Neural cell (in vitro differentiated cells): ENCODE results near the gene RARRES1. TPM values are rescaled to one million over a fixed set of nuclear protein-coding genes. Genes with fewer than 3 reads are reported as not detected.

ENCODE experiments used
- H2AFZ ChIP-seq: fragments of 200-600, 300-800 bp; sonication (generic), shearing (Covaris generic); 2 replicates; pipeline ENCODE4 v1.6.0; 2014; ENCODE audit warnings: low read depth, mild to moderate bottlenecking, antibody characterized with exemption, low read length, moderate library complexity
- H3F3A ChIP-seq: fragments of 200-600 bp; shearing (Covaris generic); 2 replicates; pipeline ENCODE4 v1.6.1; 2016; ENCODE audit warnings: mild to moderate bottlenecking, moderate library complexity, mixed read lengths, antibody characterized with exemption, low read length; ENCODE audit not compliant: insufficient read depth, poor library complexity, severe bottlenecking
- H3K27ac ChIP-seq: fragments of 200-600, 300-800 bp; sonication (generic), shearing (Covaris generic); 2 replicates; pipeline ENCODE4 v1.5.1; 2014; ENCODE audit warnings: mild to moderate bottlenecking, low read length, moderate library complexity
- H3K27me3 ChIP-seq: fragments of 300-800, 200-600 bp; sonication (generic), shearing (Covaris generic); 2 replicates; pipeline ENCODE4 v1.6.0; 2014; ENCODE audit warnings: mild to moderate bottlenecking, low read depth, low read length, moderate library complexity; ENCODE audit not compliant: insufficient read depth
- H3K36me3 ChIP-seq: fragments of 300-800, 200-600 bp; sonication (generic), shearing (Covaris generic); 2 replicates; pipeline ENCODE4 v1.5.1; 2014; ENCODE audit warnings: mild to moderate bottlenecking, antibody characterized with exemption, low read length, moderate library complexity; ENCODE audit not compliant: insufficient read depth
- H3K4me2 ChIP-seq: fragments of 300-800, 200-600 bp; sonication (generic), shearing (Covaris generic); 2 replicates; pipeline ENCODE4 v1.6.0; 2014; ENCODE audit warnings: mild to moderate bottlenecking, low read length
- H3K4me3 ChIP-seq: fragments of 300-800, 200-600 bp; sonication (generic), shearing (Covaris generic); 2 replicates; pipeline ENCODE4 v1.5.1; 2014; ENCODE audit warnings: mild to moderate bottlenecking, low read length, moderate library complexity
- H3K79me2 ChIP-seq: fragments of 200-600 bp; shearing (Covaris generic); replicated peaks from 2 replicates; pipeline ENCODE4 v1.6.0; 2014; ENCODE audit warnings: mild to moderate bottlenecking, low read length, moderate library complexity; ENCODE audit not compliant: insufficient read depth
- H3K9ac ChIP-seq: fragments of 300-800, 200-600 bp; sonication (generic), shearing (Covaris generic); 2 replicates; pipeline ENCODE4 v1.6.1; 2016; ENCODE audit warnings: mild to moderate bottlenecking, low read length, mixed read lengths
- H3K9me2 ChIP-seq: fragments of 200-600 bp; shearing (Covaris generic); 2 replicates; pipeline ENCODE4 v1.6.1; 2016; ENCODE audit warnings: mild to moderate bottlenecking, low read length, mixed read lengths; ENCODE audit not compliant: insufficient read depth
- H3K9me3 ChIP-seq: fragments of 200-600, 300-800 bp; sonication (generic), shearing (Covaris generic); 2 replicates; pipeline ENCODE4 v1.6.1; 2016; ENCODE audit warnings: mild to moderate bottlenecking, mixed run types, low read length, moderate library complexity, mixed read lengths
- H4K20me1 ChIP-seq: fragments of 200-600 bp; shearing (Covaris generic); 2 replicates; pipeline ENCODE4 v1.6.1; 2016; ENCODE audit warnings: mild to moderate bottlenecking, mixed run types; ENCODE audit not compliant: insufficient read depth
- CTCF ChIP-seq: fragments of 450-650 bp; IDR thresholded peaks from 2 replicates; pipeline ENCODE4 v1.5.1; 2014; ENCODE audit warnings: antibody characterized with exemption, mild to moderate bottlenecking, moderate library complexity; ENCODE audit not compliant: poor library complexity, severe bottlenecking
- EP300 ChIP-seq: fragments of 450-650 bp; conservative IDR thresholded peaks from 2 replicates; pipeline ENCODE4 v1.6.1; 2014; ENCODE audit warnings: antibody characterized with exemption, mild to moderate bottlenecking, moderate library complexity; ENCODE audit not compliant: poor library complexity, severe bottlenecking
- EZH2 ChIP-seq: fragments of 200-600, 300-800 bp; shearing (Covaris generic), sonication (generic); IDR thresholded peaks from 2 replicates; pipeline ENCODE4 v1.6.1; 2014; ENCODE audit warnings: antibody characterized with exemption, low read length, borderline replicate concordance, mild to moderate bottlenecking; ENCODE audit not compliant: insufficient read depth, poor library complexity, severe bottlenecking
- MXI1 ChIP-seq: fragments of 450-650 bp; conservative IDR thresholded peaks from 2 replicates; pipeline ENCODE4 v1.6.1; 2014; ENCODE audit warnings: antibody characterized with exemption, mild to moderate bottlenecking; ENCODE audit not compliant: poor library complexity, severe bottlenecking
- POLR2AphosphoS5 ChIP-seq: IDR thresholded peaks from 2 replicates; pipeline ENCODE4 v1.6.1; 2012
- RAD21 ChIP-seq: fragments of 450-650 bp; conservative IDR thresholded peaks from 2 replicates; pipeline ENCODE4 v1.6.1; 2014; ENCODE audit warnings: antibody characterized with exemption, mild to moderate bottlenecking, moderate library complexity
- SMC3 ChIP-seq: fragments of 450-650 bp; conservative IDR thresholded peaks from 2 replicates; pipeline ENCODE4 v1.6.1; 2014; ENCODE audit warnings: antibody characterized with exemption, mild to moderate bottlenecking, moderate library complexity; ENCODE audit not compliant: poor library complexity
- TAF1 ChIP-seq: IDR thresholded peaks from 2 replicates; pipeline ENCODE4 v1.6.1; 2012; ENCODE audit warnings: low read depth
- polyA plus RNA-seq: library from polyadenylated mRNA; depleted of rRNA; stranded (reverse); fragments of >200 nt; gene quantifications from 2 replicates; pipeline ENCODE4 v1.2.3, GENCODE V29; 2014
- TF ChIP-seq, protein P1 (sequence below): IDR thresholded peaks from 2 replicates; pipeline ENCODE4 v1.6.1; 2012; ENCODE audit warnings: borderline replicate concordance

Gene RARRES1
- polyA plus RNA-seq, 1 donor from 2014 or later: not detected

DNA sequence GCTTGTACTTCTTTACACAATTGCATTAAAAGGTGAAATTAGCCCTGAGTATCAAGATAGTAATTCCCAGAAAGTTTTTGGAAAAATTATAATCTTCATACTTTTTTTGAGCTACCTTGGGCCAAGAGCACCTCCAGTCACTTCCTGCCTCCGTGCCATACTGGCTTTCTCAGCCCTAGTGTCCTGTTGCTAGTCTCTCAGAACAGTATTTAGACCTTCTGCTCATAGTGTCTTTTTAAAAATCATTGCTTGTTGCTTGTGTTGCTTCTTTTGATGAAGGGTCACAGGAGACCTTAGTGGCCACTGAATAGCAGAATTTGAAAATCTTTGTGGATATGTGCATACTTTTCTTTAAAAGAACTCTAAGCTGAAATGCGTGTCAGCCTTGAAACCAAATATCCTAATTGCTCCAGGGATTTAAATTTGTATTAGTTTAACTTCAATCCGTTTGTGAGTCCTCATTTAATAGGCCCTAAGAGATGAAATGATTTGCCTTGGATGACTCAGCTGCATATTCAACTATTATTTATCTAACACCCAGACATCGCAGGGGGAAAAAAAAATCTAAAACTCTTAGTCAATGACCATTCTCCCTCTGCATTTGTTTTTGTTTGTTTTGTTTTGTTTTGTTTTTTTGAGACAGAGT lies 30.7 kb downstream of the RARRES1 start:
- H3K4me3 ChIP-seq: no peak overlapping the region
- no peaks in the 10 kb centered on the region for H3K27me3 ChIP-seq
- no peaks in the 10 kb centered on the region for H3K79me2 ChIP-seq
- TF ChIP-seq SMC3 (no peak), EP300 (no peak), POLR2AphosphoS5 (no peak), RAD21 (no peak), CTCF (no peak)
- TF ChIP-seq, protein P1, sequence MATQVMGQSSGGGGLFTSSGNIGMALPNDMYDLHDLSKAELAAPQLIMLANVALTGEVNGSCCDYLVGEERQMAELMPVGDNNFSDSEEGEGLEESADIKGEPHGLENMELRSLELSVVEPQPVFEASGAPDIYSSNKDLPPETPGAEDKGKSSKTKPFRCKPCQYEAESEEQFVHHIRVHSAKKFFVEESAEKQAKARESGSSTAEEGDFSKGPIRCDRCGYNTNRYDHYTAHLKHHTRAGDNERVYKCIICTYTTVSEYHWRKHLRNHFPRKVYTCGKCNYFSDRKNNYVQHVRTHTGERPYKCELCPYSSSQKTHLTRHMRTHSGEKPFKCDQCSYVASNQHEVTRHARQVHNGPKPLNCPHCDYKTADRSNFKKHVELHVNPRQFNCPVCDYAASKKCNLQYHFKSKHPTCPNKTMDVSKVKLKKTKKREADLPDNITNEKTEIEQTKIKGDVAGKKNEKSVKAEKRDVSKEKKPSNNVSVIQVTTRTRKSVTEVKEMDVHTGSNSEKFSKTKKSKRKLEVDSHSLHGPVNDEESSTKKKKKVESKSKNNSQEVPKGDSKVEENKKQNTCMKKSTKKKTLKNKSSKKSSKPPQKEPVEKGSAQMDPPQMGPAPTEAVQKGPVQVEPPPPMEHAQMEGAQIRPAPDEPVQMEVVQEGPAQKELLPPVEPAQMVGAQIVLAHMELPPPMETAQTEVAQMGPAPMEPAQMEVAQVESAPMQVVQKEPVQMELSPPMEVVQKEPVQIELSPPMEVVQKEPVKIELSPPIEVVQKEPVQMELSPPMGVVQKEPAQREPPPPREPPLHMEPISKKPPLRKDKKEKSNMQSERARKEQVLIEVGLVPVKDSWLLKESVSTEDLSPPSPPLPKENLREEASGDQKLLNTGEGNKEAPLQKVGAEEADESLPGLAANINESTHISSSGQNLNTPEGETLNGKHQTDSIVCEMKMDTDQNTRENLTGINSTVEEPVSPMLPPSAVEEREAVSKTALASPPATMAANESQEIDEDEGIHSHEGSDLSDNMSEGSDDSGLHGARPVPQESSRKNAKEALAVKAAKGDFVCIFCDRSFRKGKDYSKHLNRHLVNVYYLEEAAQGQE: no peak
- H3K9me2 ChIP-seq: no peaks in the 10 kb centered on the region
- H2AFZ ChIP-seq: no peak overlapping the region
- H3K9me3 ChIP-seq: no peaks in the 10 kb centered on the region
- no peak overlapping the region for H3K27ac ChIP-seq
- H3F3A ChIP-seq: no peaks in the 10 kb centered on the region
- no peaks in the 10 kb centered on the region for H3K36me3 ChIP-seq
- H3K9ac ChIP-seq: no peak overlapping the region
- no peak overlapping the region for H3K4me2 ChIP-seq
- H4K20me1 ChIP-seq: no peaks in the 10 kb centered on the region

GRCh38 chr3:158700559-158700958 lies 31.7 kb downstream of the RARRES1 start:
- Histone ChIP-seq H3K9me3 (no peaks in the 10 kb centered on the region), H3K4me3 (no peak overlapping the region), H3K27me3 (no peaks in the 10 kb centered on the region), H2AFZ (no peak overlapping the region), H3K9ac (no peak overlapping the region), H4K20me1 (no peaks in the 10 kb centered on the region), H3K27ac (no peak overlapping the region), H3K4me2 (no peak overlapping the region), H3F3A (no peaks in the 10 kb centered on the region), H3K9me2 (no peaks in the 10 kb centered on the region), H3K79me2 (no peaks in the 10 kb centered on the region), H3K36me3 (no peaks in the 10 kb centered on the region)
- TF ChIP-seq CTCF (no peak), EZH2 (no peak), TAF1 (no peak), POLR2AphosphoS5 (no peak), RAD21 (no peak), SMC3 (no peak), EP300 (no peak), MXI1 (no peak)
- TF ChIP-seq, protein P1: no peak
